ENCODE results near the gene ELAVL3.
"Not testable (repeated sequence)": the region's sequence is repeated elsewhere in the genome, so short reads cannot be mapped to it uniquely, and the experiment has no call there.

The ELAVL3 gene

DNA sequence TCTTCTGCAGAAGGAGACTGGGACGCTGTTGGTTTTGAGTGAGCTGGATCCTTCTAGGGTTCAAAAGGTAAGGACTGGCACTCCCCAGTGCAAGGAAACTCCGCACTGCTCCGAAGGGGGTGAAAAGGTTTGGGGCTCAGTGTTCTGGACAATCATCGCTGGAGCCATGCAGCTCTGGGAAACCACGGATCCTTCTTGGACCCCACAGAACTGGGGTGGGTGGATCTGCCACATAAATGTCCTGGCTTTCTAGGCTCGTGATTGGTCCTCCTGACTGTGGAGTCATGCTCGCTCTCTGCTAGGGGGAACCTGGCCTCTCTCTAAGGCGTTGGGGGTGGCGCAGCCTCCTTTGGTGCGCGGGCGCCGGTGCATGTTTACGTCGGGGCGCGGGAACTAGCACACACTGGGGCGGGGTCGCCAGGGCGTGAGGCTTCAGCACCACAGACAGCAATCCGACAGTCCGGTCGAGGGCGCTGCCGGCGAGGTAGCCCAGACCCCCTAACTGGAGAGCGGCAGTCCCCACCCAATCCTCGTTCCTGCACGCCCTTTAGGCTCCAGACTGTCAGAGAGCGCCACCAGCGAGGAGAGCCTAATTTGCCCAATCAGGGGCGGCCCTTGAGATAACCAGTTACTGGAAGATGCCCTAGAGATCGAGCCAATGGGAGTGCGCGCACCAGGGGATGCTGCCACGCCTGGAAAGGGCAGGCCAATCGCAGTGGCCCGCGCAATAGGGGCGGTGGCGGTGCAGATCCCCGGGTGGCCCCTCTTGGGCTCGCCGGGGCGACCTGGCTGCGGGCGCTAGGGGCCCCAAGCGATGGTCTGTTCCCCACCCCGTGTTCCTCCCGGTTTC, 913 bp upstream of the ELAVL3 start:
- TF ChIP-seq, protein P1, sequence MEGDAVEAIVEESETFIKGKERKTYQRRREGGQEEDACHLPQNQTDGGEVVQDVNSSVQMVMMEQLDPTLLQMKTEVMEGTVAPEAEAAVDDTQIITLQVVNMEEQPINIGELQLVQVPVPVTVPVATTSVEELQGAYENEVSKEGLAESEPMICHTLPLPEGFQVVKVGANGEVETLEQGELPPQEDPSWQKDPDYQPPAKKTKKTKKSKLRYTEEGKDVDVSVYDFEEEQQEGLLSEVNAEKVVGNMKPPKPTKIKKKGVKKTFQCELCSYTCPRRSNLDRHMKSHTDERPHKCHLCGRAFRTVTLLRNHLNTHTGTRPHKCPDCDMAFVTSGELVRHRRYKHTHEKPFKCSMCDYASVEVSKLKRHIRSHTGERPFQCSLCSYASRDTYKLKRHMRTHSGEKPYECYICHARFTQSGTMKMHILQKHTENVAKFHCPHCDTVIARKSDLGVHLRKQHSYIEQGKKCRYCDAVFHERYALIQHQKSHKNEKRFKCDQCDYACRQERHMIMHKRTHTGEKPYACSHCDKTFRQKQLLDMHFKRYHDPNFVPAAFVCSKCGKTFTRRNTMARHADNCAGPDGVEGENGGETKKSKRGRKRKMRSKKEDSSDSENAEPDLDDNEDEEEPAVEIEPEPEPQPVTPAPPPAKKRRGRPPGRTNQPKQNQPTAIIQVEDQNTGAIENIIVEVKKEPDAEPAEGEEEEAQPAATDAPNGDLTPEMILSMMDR (IDR thresholded peaks at IDR 0.05; ENCODE audit: borderline replicate concordance, control extremely low read depth, extremely low read depth, insufficient read depth, missing control alignments): no peak
- in situ Hi-C loops (cut with MboI; ENCODE audit: low sequenced_read_pairs, unreplicated experiment): no loop called here
- peak; percentile 93 for DNase-seq (ENCODE audit: low spot score)

DNA sequence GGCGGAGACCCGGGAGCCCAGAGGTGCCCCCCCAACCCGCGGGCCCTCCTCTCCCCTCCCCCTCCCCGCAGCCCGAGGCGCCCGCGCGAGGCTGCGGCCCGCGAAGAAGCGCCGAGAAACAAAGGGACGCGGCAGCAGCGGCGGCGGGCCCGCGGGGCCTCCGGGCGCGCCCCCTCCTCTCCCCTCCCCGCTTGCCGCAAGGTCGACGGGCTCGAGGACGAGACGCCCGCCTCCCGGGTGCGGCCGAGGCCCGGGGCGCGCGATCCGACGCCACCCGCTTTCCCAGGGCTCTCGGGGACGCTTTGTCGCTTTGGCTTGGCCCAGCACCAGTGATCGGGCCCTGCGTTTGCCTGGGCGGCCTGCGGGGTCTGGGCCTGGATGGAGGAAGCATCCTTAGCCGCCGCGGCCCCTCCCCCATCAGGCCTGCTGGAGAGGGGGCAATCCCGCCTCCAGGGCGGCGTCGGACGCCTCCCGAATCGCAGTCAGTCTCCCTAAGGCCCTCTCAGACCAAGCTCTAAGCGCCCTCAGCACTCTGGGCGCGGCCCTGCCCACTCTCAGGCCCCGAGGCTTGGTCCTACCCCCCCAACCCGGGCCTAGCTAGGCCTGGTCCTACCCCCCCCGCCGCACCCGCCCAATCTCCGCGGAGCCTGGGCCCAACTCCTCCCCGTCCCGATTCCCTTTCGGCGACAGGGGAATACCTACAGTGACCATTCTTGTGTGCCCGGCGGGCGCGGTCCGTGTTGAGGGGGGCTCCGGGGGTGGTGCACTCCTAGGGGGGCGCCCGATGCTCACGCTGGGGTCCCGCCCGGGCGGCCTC, 740 bp downstream of the ELAVL3 start:
- DNase-seq (ENCODE audit: low spot score): peak; percentile 33
- TF ChIP-seq, protein P1 (IDR thresholded peaks at IDR 0.05; ENCODE audit: borderline replicate concordance, control extremely low read depth, extremely low read depth, insufficient read depth, missing control alignments): no peak
- in situ Hi-C loops (cut with MboI; ENCODE audit: low sequenced_read_pairs, unreplicated experiment): no loop called here

DNA sequence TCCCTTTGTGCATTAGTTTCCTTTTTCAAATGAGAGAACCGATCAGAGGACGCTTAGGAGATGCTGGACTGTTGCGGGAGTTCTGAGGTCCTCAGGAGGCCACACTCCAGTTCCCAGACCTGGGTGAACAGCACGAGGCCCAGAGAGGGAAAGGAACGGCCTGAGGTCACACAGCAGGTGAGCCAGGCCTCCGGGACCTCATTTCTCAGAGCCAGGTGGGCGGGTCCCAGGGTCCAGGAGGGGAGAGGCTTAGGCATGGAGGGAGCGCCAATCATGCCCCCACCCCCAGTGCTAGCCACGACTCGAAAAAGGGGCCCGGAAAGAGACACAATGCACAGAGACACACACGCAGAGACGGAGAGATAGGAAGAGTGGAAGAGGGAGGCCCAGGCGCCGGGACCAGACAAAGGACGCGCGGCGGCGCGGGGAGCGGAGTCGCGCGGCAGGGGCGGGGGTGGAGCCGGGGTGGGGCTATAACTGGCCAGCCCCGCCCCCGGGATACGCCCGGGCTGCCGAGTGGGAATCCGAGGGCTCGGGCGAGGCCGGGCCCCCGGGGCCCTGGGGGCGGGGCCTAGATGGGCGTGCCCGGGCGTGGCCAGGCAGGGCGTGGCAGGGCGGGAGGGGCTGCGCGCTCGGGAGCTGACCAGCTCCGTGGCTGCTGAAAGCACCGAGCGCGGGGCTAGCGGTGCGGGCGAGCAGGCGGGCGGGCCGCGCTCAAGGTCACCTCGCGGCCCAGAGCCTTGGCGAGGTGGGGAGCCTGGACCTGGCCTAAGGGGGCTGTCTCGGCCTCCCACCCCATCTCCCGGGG, 1.6 kb downstream of the ELAVL3 start:
- TF ChIP-seq, protein P1 (IDR thresholded peaks at IDR 0.05; ENCODE audit: borderline replicate concordance, control extremely low read depth, extremely low read depth, insufficient read depth, missing control alignments): no peak
- peak; percentile 52 for DNase-seq (ENCODE audit: low spot score)
- in situ Hi-C loops (cut with MboI; ENCODE audit: low sequenced_read_pairs, unreplicated experiment): no loop called here

DNA sequence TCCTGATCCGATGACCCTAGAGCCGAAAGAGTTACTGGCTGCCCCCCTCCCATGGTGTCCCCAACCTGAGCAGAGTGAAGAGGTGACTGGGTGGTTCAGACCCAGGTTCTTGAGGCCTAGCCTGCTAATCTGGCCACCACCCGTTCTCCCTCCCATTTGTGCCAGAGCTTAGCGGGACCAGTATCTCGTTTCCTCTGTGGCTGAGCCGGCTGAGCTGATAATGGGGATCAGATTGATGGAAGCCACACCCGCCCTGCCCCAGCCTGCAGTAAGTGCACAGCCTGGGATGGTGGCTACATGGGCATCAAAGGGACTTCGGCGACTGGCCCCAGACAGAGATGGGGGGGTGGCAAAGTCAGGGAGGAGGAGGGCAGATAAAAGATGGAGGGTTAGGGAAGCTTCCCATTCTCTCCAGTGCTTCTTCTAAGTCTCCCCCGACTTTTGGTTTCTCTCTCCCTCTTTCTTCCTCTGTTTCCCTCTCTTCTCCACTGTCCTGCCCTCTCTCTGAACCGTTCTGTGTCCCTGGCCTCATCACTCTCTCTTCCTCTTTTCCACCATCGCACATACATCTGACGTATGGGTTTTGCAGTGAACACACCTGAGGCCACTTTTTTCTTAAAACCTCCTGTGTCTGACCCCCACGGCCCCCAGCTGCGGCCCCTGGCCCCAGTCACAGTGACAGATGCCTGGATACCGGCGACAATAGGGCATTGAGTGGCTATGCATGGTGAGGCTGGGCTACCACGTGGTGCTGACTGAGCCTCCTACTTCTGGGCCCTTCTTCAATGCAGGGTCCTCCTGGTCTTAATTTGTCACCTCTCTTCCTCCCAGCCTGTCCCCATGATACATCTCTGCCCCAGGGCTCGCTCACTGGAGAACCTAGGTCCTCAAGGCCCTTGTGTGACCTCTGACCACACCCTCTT, 2.4 kb downstream of the ELAVL3 start:
- in situ Hi-C loops (cut with MboI; ENCODE audit: low sequenced_read_pairs, unreplicated experiment): no loop called here
- DNase-seq (ENCODE audit: low spot score): no peak
- TF ChIP-seq, protein P1 (IDR thresholded peaks at IDR 0.05; ENCODE audit: borderline replicate concordance, control extremely low read depth, extremely low read depth, insufficient read depth, missing control alignments): no peak

DNA sequence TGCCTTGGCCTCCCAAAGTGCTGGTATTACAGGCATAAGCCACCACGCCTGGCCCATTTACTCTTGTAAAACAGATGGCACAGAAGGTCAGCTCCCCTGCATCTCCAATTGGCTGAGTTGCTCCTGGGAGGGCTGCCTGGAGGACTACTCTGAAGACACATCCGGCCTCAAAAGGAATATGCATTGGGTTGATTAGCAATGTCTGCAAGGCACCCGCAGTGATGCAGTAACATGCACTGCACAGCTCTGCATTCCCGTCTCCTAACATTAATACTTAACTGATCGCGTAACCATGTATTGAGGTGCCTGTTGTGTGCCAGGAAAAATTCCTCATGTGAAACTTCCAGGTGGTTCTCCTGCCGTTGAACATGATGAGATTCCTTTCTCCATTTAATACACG, 5.0 kb downstream of the ELAVL3 start:
- TF ChIP-seq, protein P1 (IDR thresholded peaks at IDR 0.05; ENCODE audit: borderline replicate concordance, control extremely low read depth, extremely low read depth, insufficient read depth, missing control alignments): no peak
- DNase-seq (ENCODE audit: low spot score): no peak
- in situ Hi-C loops (cut with MboI; ENCODE audit: low sequenced_read_pairs, unreplicated experiment): no loop called here

DNA sequence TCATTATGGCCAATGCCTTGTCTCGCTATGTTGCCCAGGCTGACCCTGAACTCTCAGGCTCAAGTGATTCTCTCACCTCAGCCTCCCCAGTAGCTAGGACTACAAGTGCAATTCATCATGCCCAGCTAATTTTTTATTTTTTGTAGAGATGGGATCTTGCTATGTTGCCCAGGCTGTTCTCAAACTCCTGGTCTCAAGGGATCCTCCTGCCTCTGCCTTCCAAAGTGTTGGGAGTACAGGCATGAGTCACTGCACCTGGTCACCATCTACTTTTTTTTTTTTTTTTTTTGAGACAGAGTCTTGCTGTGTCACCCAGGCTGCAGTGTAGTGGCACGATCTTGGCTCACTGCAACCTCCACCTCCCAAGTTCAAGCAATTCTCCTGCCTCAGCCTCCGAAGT, 5.5 kb downstream of the ELAVL3 start:
- in situ Hi-C loops (cut with MboI; ENCODE audit: low sequenced_read_pairs, unreplicated experiment); DNase-seq (ENCODE audit: low spot score): not testable (repeated sequence)

Data from GM13976 (cell line).